Chondrocyte (in vitro differentiated cells): ENCODE results near the gene SMNDC1. TPM values are rescaled to one million over a fixed set of nuclear protein-coding genes. Genes with fewer than 3 reads are reported as not detected.

Experiments
- DNase-seq: peaks from one replicate; pipeline ENCODE4 v3.0.0; 2021; ENCODE audit warnings: mixed read lengths, low spot score
- H3K27ac Mint-ChIP-seq: one replicate; pipeline ENCODE4 v1.8.0; 2021; ENCODE audit warnings: mild to moderate bottlenecking, moderate library complexity, mixed read lengths; ENCODE audit not compliant: unreplicated experiment
- H3K27me3 Mint-ChIP-seq: 2 replicates; pipeline ENCODE4 v1.8.0; 2021; ENCODE audit warnings: low read depth, mixed read lengths
- H3K36me3 Mint-ChIP-seq: 2 replicates; pipeline ENCODE4 v1.8.0; 2021; ENCODE audit warnings: low read depth, mixed read lengths
- H3K4me1 Mint-ChIP-seq: 2 replicates; pipeline ENCODE4 v1.8.0; 2021; ENCODE audit warnings: low read depth, mild to moderate bottlenecking, mixed read lengths
- H3K4me3 Mint-ChIP-seq: one replicate; pipeline ENCODE4 v1.8.0; 2021; ENCODE audit warnings: mild to moderate bottlenecking, moderate library complexity, mixed read lengths; ENCODE audit not compliant: unreplicated experiment
- H3K9me3 Mint-ChIP-seq: 2 replicates; pipeline ENCODE4 v1.8.0; 2021; ENCODE audit warnings: low read depth, mixed read lengths
- CTCF ChIP-seq: fragments of 200-600 bp; sonication (generic); IDR thresholded peaks from 2 replicates; pipeline ENCODE4 v1.5.0; 2021; ENCODE audit warnings: antibody characterized with exemption, mild to moderate bottlenecking, moderate library complexity
- total RNA-seq: library from RNA; stranded (reverse); gene quantifications from 3 replicates; pipeline ENCODE4 v1.2.1, GENCODE V29; 2021

Gene SMNDC1
- total RNA-seq, 1 donor from 2014 or later, result 26.2 TPM

DNA sequence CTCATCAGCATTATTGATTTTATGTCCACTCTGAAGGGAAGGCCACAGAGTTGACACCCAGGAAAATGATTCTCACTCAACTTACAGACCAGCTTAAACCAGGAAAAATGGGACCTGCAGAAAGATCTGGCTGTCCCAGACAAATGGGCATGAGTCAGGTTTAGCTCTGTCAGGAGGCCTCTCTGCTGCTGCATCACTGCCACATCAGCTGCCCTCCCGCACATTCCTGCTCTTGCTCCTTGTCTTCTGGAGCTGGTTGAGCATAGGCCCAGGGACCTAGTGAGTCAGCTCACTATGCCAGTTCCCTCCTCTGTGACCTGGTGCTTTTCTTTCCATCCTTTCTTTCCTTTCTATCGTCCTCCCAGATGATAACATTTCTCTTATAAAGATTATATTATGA is 18.8 kb upstream of the SMNDC1 start:
- DNase-seq, result no peak
- peaks cover 19% of the 10 kb centered on the region for H3K9me3 Mint-ChIP-seq
- H3K36me3 Mint-ChIP-seq, result peaks cover 10% of the 10 kb centered on the region
- peak overlapping the region; percentile 65 for H3K27ac Mint-ChIP-seq
- H3K27me3 Mint-ChIP-seq, result no peaks in the 10 kb centered on the region
- H3K4me3 Mint-ChIP-seq, result no peak overlapping the region
- TF ChIP-seq CTCF, result no peak
- peaks cover 24% of the 10 kb centered on the region for H3K4me1 Mint-ChIP-seq

DNA sequence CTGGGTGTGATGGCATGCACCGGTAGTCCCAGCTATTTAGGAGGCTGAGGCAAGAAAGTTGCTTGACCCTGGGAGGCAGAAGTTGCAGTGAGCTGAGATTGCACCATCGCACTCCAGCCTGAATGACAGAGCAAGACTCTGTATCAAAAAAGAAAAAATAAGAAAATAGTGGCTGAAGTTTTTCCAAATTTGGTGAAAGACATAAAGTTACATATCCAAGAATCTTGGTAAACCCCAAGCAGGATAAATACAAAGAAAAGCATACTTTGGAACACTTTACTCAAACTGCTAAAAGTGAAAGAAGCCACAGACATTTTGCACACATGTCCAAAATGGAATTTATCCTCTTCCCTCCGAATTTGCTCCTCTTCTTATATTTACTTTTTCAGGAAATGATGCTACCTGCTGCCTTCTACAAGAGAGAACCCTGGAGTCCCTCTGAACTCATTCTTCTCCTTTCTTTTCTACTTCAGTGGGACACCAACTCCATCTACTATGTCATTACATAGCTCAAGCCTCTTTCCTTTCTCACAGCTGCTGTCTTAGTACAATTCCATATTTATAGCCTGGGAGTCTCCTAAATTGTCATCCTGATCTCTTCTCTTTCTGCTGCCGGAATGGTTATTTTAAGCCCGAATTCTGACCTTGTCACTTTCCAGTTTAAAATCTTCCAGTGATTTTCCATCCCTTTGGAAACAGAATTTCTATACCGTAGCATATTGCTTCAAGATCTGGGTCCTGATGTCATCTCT is 17.3 kb upstream of the SMNDC1 start:
- H3K36me3 Mint-ChIP-seq, result peaks cover 10% of the 10 kb centered on the region
- H3K4me3 Mint-ChIP-seq, result no peak overlapping the region
- H3K4me1 Mint-ChIP-seq, result peaks cover 20% of the 10 kb centered on the region
- TF ChIP-seq CTCF, result no peak
- H3K9me3 Mint-ChIP-seq, result peaks cover 19% of the 10 kb centered on the region
- no peaks in the 10 kb centered on the region for H3K27me3 Mint-ChIP-seq
- H3K27ac Mint-ChIP-seq, result no peak overlapping the region
- no peak for DNase-seq

DNA sequence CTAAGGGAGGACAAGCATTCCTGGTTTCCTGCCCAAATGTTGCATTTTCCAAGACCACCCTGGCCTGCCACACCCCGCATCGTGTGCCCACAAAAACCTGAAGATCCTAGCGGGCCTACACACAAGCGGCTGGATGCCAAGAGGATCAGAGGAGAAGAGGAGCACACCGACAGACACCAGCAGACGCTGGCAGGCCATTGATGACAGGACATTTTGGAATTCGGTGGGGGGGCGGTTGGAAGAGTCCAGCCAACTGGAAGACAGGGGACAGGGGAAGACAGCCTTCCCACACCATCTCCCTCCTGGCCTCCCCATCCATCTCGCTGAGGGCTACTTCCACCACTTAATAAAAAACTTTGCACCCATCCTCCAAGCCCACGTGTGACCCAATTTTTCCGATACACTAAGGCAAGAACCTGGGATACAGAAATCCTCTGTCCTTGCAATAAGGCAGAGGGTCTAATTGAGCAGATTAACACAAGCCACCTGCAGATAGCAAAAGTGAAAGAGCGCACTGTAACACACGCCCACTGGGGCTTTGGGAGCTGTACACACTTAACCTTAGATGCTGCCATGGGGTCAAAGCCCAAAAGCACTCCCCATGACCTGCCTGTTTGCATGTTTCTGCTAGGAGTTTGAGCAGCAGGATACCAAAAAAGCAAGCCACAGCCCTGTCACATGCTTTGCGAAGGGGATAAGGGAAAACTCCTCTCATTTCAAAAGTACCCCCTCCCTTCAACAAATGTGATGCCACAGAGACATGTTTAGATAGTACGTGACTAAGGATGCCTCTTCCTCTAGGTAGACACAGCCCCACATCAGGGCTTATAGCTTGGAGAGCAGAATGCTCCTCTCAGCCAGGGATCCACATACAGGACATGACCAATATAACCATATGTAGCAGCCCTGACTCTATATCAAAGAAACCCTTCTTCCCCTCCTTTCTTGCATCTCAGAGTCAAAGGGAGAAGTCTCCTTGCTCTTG is 13.4 kb upstream of the SMNDC1 start:
- H3K9me3 Mint-ChIP-seq, result peaks cover 17% of the 10 kb centered on the region
- H3K27me3 Mint-ChIP-seq, result no peaks in the 10 kb centered on the region
- peaks cover 8% of the 10 kb centered on the region for H3K36me3 Mint-ChIP-seq
- peaks cover under 1% of the 10 kb centered on the region for H3K4me1 Mint-ChIP-seq
- TF ChIP-seq CTCF, result no peak
- no peak overlapping the region for H3K4me3 Mint-ChIP-seq
- DNase-seq, result no peak
- H3K27ac Mint-ChIP-seq, result no peak overlapping the region

DNA sequence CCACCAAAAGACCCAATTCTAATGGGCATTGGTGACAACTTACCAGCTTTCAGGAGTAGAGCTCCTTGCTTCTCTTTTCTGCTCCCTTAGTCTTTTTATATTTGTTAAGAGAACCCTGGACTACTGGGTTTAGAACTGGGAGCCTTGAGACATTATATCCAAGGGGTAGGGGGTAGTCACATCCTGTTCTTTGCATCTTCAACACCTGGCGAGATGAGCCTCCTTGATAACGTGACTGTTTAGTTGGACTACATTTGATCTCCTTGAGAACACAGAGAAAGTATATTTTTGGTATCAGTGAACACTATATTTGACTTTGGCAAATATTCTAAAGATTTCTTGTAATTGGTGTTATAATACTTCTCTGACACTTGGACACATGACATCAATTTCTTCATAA is 9.0 kb upstream of the SMNDC1 start:
- no peak for DNase-seq
- Mint-ChIP-seq H3K27me3 (no peaks in the 10 kb centered on the region), H3K27ac (no peak overlapping the region), H3K9me3 (no peaks in the 10 kb centered on the region), H3K4me1 (peaks cover 5% of the 10 kb centered on the region), H3K4me3 (no peak overlapping the region), H3K36me3 (no peaks in the 10 kb centered on the region)
- TF ChIP-seq CTCF, result no peak

DNA sequence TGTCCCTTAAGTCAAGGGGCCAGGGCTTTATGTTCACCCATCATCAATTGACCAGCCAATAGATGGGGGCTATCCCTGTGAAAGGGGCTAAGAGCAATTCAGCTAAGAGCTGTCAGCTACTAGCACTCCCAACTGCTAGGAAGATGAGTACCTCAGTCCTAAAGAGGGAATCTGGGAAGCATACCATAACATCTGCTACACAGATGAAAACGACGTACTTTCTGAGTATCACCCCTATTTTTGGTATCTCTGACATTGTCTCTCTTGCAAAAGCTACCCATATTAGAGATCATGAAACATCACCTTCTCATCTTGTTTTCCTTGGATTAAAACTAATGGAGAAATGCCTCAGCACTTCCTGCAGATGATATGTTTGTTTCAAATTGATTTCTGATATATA is 7.5 kb upstream of the SMNDC1 start:
- TF ChIP-seq CTCF, result no peak
- Mint-ChIP-seq H3K9me3 (no peaks in the 10 kb centered on the region), H3K4me3 (no peak overlapping the region), H3K4me1 (peaks cover 5% of the 10 kb centered on the region), H3K36me3 (no peaks in the 10 kb centered on the region), H3K27me3 (no peaks in the 10 kb centered on the region), H3K27ac (no peak overlapping the region)
- no peak for DNase-seq
